H1 (cell line): ENCODE data around the gene SLC1A3.

Experiments
- CTCF ChIP-seq, 3 experiments: IDR thresholded peaks; 1 replicate in 2 of 3; 2 replicates in 1 of 3; pipeline versions ENCODE4 v1.5.1 to v1.6.1; 2011; ENCODE audit warnings: low read length in 3 of 3, mild to moderate bottlenecking in 3 of 3, inconsistent platforms in 2 of 3, low read depth in 1 of 3, moderate library complexity in 1 of 3; ENCODE audit not compliant: insufficient read depth in 1 of 3; ENCODE audit errors: control extremely low read depth in 1 of 3
- MAX ChIP-seq: IDR thresholded peaks from 2 replicates; pipeline ENCODE4 v1.6.1; 2012; ENCODE audit warnings: inconsistent platforms
- TAF1 ChIP-seq: IDR thresholded peaks from 2 replicates; pipeline ENCODE4 v1.6.1; 2011; ENCODE audit warnings: mild to moderate bottlenecking, low read depth, low read length

GRCh38 chr5:36705055-36705454, 98.6 kb downstream of the SLC1A3 start:
- TF ChIP-seq MAX, result no peak
- no peak for TF ChIP-seq TAF1
- TF ChIP-seq CTCF (IDR thresholded peaks at IDR 0.05; ENCODE audit: control extremely low read depth in 1 of 3, insufficient read depth in 1 of 3, low read depth in 1 of 3, low read length in 3 of 3), result no peak
